MCF 10A (cell line): Measurements from ENCODE around the gene ST3GAL4. TPM values are rescaled to one million over a fixed set of nuclear protein-coding genes. Genes with fewer than 3 reads are reported as not detected.
A peak's percentile ranks its signal among the peaks of the same experiment; 100 is the strongest.

Source experiments
- BruUV-seq: library from RNA; stranded (reverse); fragments of 400-500 nt; replicated peaks from 2 replicates; lab custom pipeline; 2021; lab: Mats Ljungman, UMichigan
- CTCF ChIA-PET: fragments of 300-600 bp; sonication (Branson Sonifier 250); formaldehyde crosslinking; extraction: SDS; loops from one replicate; lab custom pipeline; 2021; ENCODE audit warnings: antibody characterized with exemption, inconsistent platforms; lab: Yijun Ruan, JAX
- POLR2A ChIA-PET: fragments of 300-600, 350-650 bp; sonication (Branson Sonifier 250); formaldehyde crosslinking; extraction: SDS; loops from one replicate; lab custom pipeline; 2020; ENCODE audit warnings: antibody characterized with exemption, inconsistent platforms; lab: Yijun Ruan, JAX
- DNase-seq: peaks from one replicate; pipeline ENCODE4 v3.0.0-alpha.2; 2018; ENCODE audit not compliant: unreplicated experiment
- H3K27ac Mint-ChIP-seq: one replicate; pipeline ENCODE4 v1.8.0; 2022; ENCODE audit warnings: mild to moderate bottlenecking, low read depth, mixed read lengths; ENCODE audit not compliant: unreplicated experiment
- H3K27me3 Mint-ChIP-seq: one replicate; pipeline ENCODE4 v1.8.0; 2022; ENCODE audit warnings: mixed read lengths; ENCODE audit not compliant: insufficient read depth, unreplicated experiment
- H3K36me3 Mint-ChIP-seq: one replicate; pipeline ENCODE4 v1.8.0; 2022; ENCODE audit warnings: mild to moderate bottlenecking, moderate library complexity, mixed read lengths; ENCODE audit not compliant: insufficient read depth, unreplicated experiment
- H3K4me1 Mint-ChIP-seq: one replicate; pipeline ENCODE4 v1.8.0; 2022; ENCODE audit warnings: mixed read lengths; ENCODE audit not compliant: insufficient read depth, unreplicated experiment
- H3K4me3 Mint-ChIP-seq: one replicate; pipeline ENCODE4 v1.8.0; 2022; ENCODE audit warnings: mild to moderate bottlenecking, moderate library complexity, mixed read lengths; ENCODE audit not compliant: unreplicated experiment
- H3K9me3 Mint-ChIP-seq: one replicate; pipeline ENCODE4 v1.8.0; 2022; ENCODE audit warnings: mixed read lengths; ENCODE audit not compliant: unreplicated experiment
- CTCF ChIP-seq: fragments of 200-600 bp; IDR thresholded peaks from one replicate; pipeline ENCODE4 v1.8.0; 2022; ENCODE audit warnings: antibody characterized with exemption, mild to moderate bottlenecking; ENCODE audit not compliant: unreplicated experiment
- intact Hi-C: fragments of 100-400 bp; cut with micrococcal nuclease; formaldehyde crosslinking; loops from 2 replicates; pipeline ENCODE4 v1.14.1; 2022
- total RNA-seq: library from RNA; stranded (reverse); gene quantifications from 2 replicates; pipeline ENCODE4 v1.2.3, GENCODE V29; 2022

Gene ST3GAL4
- total RNA-seq, 1 experiment from 2014 or later, result 15.3 TPM

GRCh38 chr11:126311401-126312291 is 43.8 kb upstream of the ST3GAL4 start:
- no peak overlapping the region for H3K27ac Mint-ChIP-seq

GRCh38 chr11:126312961-126313360 is 42.5 kb upstream of the ST3GAL4 start:
- Mint-ChIP-seq H3K9me3 (no peaks in the 10 kb centered on the region), H3K4me3 (no peak overlapping the region), H3K4me1 (peaks cover 15% of the 10 kb centered on the region), H3K27ac (peak overlapping the region; percentile 51), H3K27me3 (no peaks in the 10 kb centered on the region), H3K36me3 (peaks cover 24% of the 10 kb centered on the region)
- TF ChIP-seq CTCF, result no peak
- ChIA-PET CTCF (interaction anchor here (0.6 to 10.1 kb wide), 7 partner anchors 46 to 1033 kb away, joined by 3 to 297 read pairs (median 4); no protein-coding TSS in a partner anchor), POLR2A (interaction anchor here (0.8 kb wide), 1 partner anchor 9 kb away, joined by 4 read pairs; the partner anchor contains the start of gene DCPS)
- DNase-seq, result no peak
- no TSS peak for BruUV-seq
- intact Hi-C loops, result loop anchor here (10.0 kb wide), 2 partner anchors 272 to 1032 kb away; no protein-coding TSS in a partner anchor

More at GRCh38 chr11:126311401-126312291, 43.8 kb upstream of the ST3GAL4 start:
- intact Hi-C loops, result loop anchor here (2.0 to 10.0 kb wide), 4 partner anchors 119 to 1033 kb away; no protein-coding TSS in a partner anchor
- Mint-ChIP-seq H3K9me3 (no peaks in the 10 kb centered on the region), H3K4me1 (peaks cover 5% of the 10 kb centered on the region), H3K27me3 (no peaks in the 10 kb centered on the region), H3K4me3 (no peak overlapping the region), H3K36me3 (peaks cover 22% of the 10 kb centered on the region)
- ChIA-PET CTCF (interaction anchor here (0.5 to 10.1 kb wide), 51 partner anchors 7 to 1690 kb away, joined by 3 to 297 read pairs (median 4); partner anchors contain the start of gene ST3GAL4), POLR2A (interaction anchor here (2.6 kb wide), 1 partner anchor 169 kb away, joined by 10 read pairs; no protein-coding TSS in a partner anchor)
- DNase-seq, result no peak
- TF ChIP-seq CTCF, result no peak
- BruUV-seq, result no TSS peak

GRCh38 chr11:126313826-126314225 is 41.7 kb upstream of the ST3GAL4 start:
- H3K27me3 Mint-ChIP-seq, result no peaks in the 10 kb centered on the region
- CTCF ChIA-PET, result interaction anchor here (0.7 to 10.1 kb wide), 3 partner anchors 116 to 170 kb away, joined by 3 to 297 read pairs (median 5); no protein-coding TSS in a partner anchor
- H3K4me1 Mint-ChIP-seq, result peaks cover 23% of the 10 kb centered on the region
- no peak for TF ChIP-seq CTCF
- H3K27ac Mint-ChIP-seq, result no peak overlapping the region
- no TSS peak for BruUV-seq
- peaks cover 18% of the 10 kb centered on the region for H3K36me3 Mint-ChIP-seq
- POLR2A ChIA-PET, result no interaction called here
- DNase-seq, result no peak
- intact Hi-C loops, result loop anchor here (10.0 kb wide), 2 partner anchors 271 to 1031 kb away; no protein-coding TSS in a partner anchor
- no peaks in the 10 kb centered on the region for H3K9me3 Mint-ChIP-seq
- H3K4me3 Mint-ChIP-seq, result no peak overlapping the region

- POLR2A ChIA-PET, result interaction anchor here (0.8 to 2.2 kb wide), 4 partner anchors 13 to 91 kb away, joined by 4 to 14 read pairs (median 6); partner anchors contain the start of genes DCPS and ST3GAL4
Measured at GRCh38 chr11:126317432-126317755, 38.1 kb upstream of the ST3GAL4 start.

More at GRCh38 chr11:126317432-126317755, 38.1 kb upstream of the ST3GAL4 start:
- Mint-ChIP-seq H3K4me1 (peaks cover 33% of the 10 kb centered on the region), H3K9me3 (no peaks in the 10 kb centered on the region), H3K27ac (peak overlapping the region; percentile 84), H3K4me3 (no peak overlapping the region), H3K36me3 (peaks cover 7% of the 10 kb centered on the region), H3K27me3 (no peaks in the 10 kb centered on the region)
- TF ChIP-seq CTCF, result no peak
- BruUV-seq, result no TSS peak
- DNase-seq, result no peak
- CTCF ChIA-PET, result interaction anchor here (0.6 to 3.3 kb wide), 4 partner anchors 8 to 163 kb away, joined by 3 to 33 read pairs (median 8); no protein-coding TSS in a partner anchor
- intact Hi-C loops, result loop anchor here (10.0 kb wide), 2 partner anchors 267 to 1027 kb away; no protein-coding TSS in a partner anchor
